Measurements from ENCODE around the gene NCAPD2.
"Not testable (repeated sequence)": the region's sequence is repeated elsewhere in the genome, so short reads cannot be mapped to it uniquely, and the experiment has no call there.

Gene NCAPD2

DNA sequence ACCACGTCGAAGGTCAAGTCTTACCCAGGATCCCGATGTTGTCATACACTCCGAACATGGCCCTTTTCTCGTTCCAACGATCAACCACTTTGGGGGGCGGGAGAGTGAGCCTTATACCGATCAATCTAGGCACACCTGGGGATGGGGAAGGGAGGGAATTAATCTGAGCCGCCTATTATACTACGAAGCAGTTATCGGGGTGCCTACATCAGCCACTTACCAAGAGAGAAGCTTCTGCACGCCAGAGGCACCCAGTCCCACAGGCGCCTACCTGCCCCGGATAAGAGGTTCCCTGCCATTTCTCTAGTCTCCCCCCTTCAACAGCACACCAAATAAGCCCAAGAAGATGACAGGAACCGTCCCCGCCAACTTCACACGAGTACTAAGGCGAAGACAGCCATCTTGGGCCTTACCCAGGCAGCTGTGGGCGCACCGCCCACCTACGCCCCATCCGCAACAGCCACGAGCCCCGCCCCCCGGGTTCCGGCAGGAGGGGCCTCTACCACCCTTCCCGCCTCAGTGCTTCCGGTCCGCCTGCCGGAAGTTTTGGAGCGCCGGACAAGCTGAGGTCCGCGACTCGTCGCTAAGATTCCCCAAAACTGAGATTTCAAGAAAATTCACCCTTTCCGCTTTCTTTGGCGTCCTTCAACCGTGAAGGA, 935 bp upstream of the NCAPD2 start, which contains the start of gene MRPL51:
MRPL51 (minus strand) TSS at position 425 of the 659 bp plus-strand sequence; CDS start at position 299, 126 bp downstream.
- ChIA-PET POLR2A (interaction anchor here (0.6 to 1.5 kb wide), 10 partner anchors 8 to 266 kb away, joined by 3 to 15 read pairs (median 4); partner anchors contain the start of genes GAPDH, VAMP1 and ZNF384), CTCF (interaction anchor here (0.7 to 2.3 kb wide), 8 partner anchors 19 to 69 kb away, joined by 3 to 10 read pairs (median 3); partner anchors contain the start of gene VAMP1)
- H3K27ac ChIP-seq (ENCODE audit: insufficient read depth in 1 of 2, low read depth in 1 of 2, low read length in 2 of 2, poor library complexity in 1 of 2, severe bottlenecking in 2 of 2): peak within 1 kb of the TSS; percentile 93 to 94

DNA sequence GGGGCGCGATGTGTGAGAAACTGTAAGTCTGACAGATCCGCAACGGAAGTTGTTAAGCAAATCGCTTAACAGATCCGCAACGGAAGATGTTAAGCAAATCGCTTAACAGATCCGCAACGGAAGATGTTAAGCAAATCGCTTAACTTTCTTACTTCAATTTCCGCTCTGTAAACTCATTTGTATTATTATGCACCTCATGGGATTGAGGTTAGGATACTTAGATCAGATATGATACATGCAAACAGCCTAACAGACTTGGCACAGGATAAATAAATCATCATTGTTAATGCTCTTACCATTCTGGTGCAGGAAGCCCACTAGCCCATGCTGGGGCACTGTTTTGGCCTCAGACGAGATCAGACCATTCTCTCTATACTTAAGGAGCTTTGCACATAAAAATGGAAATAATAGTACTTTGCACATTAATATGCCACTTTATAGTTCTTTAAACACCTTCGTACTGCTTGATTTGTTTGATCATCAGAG, 399 bp downstream of the NCAPD2 start:
- ChIA-PET POLR2A (interaction anchor here (0.9 kb wide), 1 partner anchor 36 kb away, joined by 3 read pairs; no protein-coding TSS in a partner anchor), CTCF (interaction anchor here (1.3 to 1.7 kb wide), 2 partner anchors 29 to 44 kb away, joined by 5 to 9 read pairs; no protein-coding TSS in a partner anchor)
- DNase-seq: no peak
- Histone ChIP-seq H3K27me3 (replicated peaks in 2 of 5; ENCODE audit: control insufficient read depth in 4 of 5, insufficient read depth in 5 of 5, low read length in 4 of 5) (no peaks in the 10 kb centered on the region), H3K36me3 (ENCODE audit: control insufficient read depth in 4 of 4, insufficient read depth in 4 of 4, low read length in 3 of 4) (peaks cover 3 to 30% (median 14%) of the 10 kb centered on the region in 4 experiments), H3K4me1 (ENCODE audit: control extremely low read depth in 1 of 4, control insufficient read depth in 4 of 4, insufficient read depth in 4 of 4, low read length in 3 of 4) (peaks cover 21 to 30% (median 26%) of the 10 kb centered on the region in 4 experiments), H3K27ac (ENCODE audit: insufficient read depth in 1 of 2, low read depth in 1 of 2, low read length in 2 of 2, poor library complexity in 1 of 2, severe bottlenecking in 2 of 2) (peak overlapping the region; percentile 21 to 79), H3K4me3 (ENCODE audit: control insufficient read depth in 1 of 7, extremely low read depth in 1 of 7, insufficient read depth in 4 of 7, low read depth in 2 of 7, low read length in 6 of 7) (peak overlapping the region; percentile 90 to 98 (median 95)), H3K9me3 (ENCODE audit: control extremely low read depth in 1 of 5, control insufficient read depth in 4 of 5, insufficient read depth in 2 of 5, low read depth in 1 of 5, low read length in 4 of 5) (no peaks in the 10 kb centered on the region)
- WGBS (ENCODE audit: insufficient coverage): 6% methylated on average over 8 of the region's 14 CpGs

More for the DNA sequence above, 935 bp upstream of the NCAPD2 start, which contains the start of gene MRPL51:
- no peaks in the 10 kb centered on the region for H3K27me3 ChIP-seq (replicated peaks in 2 of 5; ENCODE audit: control insufficient read depth in 4 of 5, insufficient read depth in 5 of 5, low read length in 4 of 5)
- 0% methylated on average over 31 of the region's 39 CpGs for WGBS (ENCODE audit: insufficient coverage)
- H3K4me1 ChIP-seq (ENCODE audit: control extremely low read depth in 1 of 4, control insufficient read depth in 4 of 4, insufficient read depth in 4 of 4, low read length in 3 of 4): peaks cover 21 to 30% (median 26%) of the 10 kb centered on the region in 4 experiments
- H3K36me3 ChIP-seq (ENCODE audit: control insufficient read depth in 4 of 4, insufficient read depth in 4 of 4, low read length in 3 of 4): peaks cover 3 to 20% (median 9%) of the 10 kb centered on the region in 4 experiments
- DNase-seq: peak; percentile 88 to 95 (median 93)
- H3K9me3 ChIP-seq (ENCODE audit: control extremely low read depth in 1 of 5, control insufficient read depth in 4 of 5, insufficient read depth in 2 of 5, low read depth in 1 of 5, low read length in 4 of 5): no peaks in the 10 kb centered on the region
- H3K4me3 ChIP-seq (ENCODE audit: control insufficient read depth in 1 of 7, extremely low read depth in 1 of 7, insufficient read depth in 4 of 7, low read depth in 2 of 7, low read length in 6 of 7): peak within 1 kb of the TSS; percentile 90 to 98 (median 95)

DNA sequence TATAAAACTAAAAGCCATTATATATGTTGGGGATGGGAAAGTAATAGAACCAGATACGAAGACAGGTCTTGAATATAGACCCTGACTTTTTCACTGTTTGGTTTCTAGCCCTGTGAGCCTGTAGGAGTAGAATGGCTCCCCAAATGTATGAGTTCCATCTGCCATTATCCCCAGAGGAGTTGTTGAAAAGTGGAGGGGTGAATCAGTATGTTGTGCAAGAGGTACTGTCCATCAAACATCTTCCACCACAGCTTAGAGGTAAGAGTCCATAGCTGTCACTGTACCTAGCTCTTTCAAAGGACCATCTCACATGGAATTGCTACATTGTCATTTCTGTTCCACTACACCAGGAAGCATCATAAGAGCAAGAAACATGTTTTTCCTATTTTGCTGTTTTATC, 1.1 kb downstream of the NCAPD2 start:
- peaks cover 3 to 36% (median 17%) of the 10 kb centered on the region in 4 experiments for H3K36me3 ChIP-seq (ENCODE audit: control insufficient read depth in 4 of 4, insufficient read depth in 4 of 4, low read length in 3 of 4)
- no peaks in the 10 kb centered on the region for H3K9me3 ChIP-seq (ENCODE audit: control extremely low read depth in 1 of 5, control insufficient read depth in 4 of 5, insufficient read depth in 2 of 5, low read depth in 1 of 5, low read length in 4 of 5)
- POLR2A ChIA-PET: interaction anchor here (0.5 to 0.9 kb wide), 2 partner anchors 35 to 118 kb away, joined by 3 to 5 read pairs; no protein-coding TSS in a partner anchor
- H3K4me1 ChIP-seq (ENCODE audit: control extremely low read depth in 1 of 4, control insufficient read depth in 4 of 4, insufficient read depth in 4 of 4, low read length in 3 of 4): peaks cover 21 to 30% (median 26%) of the 10 kb centered on the region in 4 experiments
- CTCF ChIA-PET: interaction anchor here (0.9 to 1.7 kb wide), 5 partner anchors 11 to 51 kb away, joined by 3 to 9 read pairs (median 5); no protein-coding TSS in a partner anchor
- H3K27ac ChIP-seq (ENCODE audit: insufficient read depth in 1 of 2, low read depth in 1 of 2, low read length in 2 of 2, poor library complexity in 1 of 2, severe bottlenecking in 2 of 2): peak overlapping the region in 1 of 2 experiments; percentile 79
- H3K27me3 ChIP-seq (replicated peaks in 2 of 5; ENCODE audit: control insufficient read depth in 4 of 5, insufficient read depth in 5 of 5, low read length in 4 of 5): no peaks in the 10 kb centered on the region
- H3K4me3 ChIP-seq (ENCODE audit: control insufficient read depth in 1 of 7, extremely low read depth in 1 of 7, insufficient read depth in 4 of 7, low read depth in 2 of 7, low read length in 6 of 7): peak overlapping the region in 6 of 7 experiments; percentile 90 to 98 (median 95)
- DNase-seq: peak in 1 of 3 donors; percentile 0
- WGBS (ENCODE audit: insufficient coverage): no CpG with 5 or more reads among the region's 1 CpG

DNA sequence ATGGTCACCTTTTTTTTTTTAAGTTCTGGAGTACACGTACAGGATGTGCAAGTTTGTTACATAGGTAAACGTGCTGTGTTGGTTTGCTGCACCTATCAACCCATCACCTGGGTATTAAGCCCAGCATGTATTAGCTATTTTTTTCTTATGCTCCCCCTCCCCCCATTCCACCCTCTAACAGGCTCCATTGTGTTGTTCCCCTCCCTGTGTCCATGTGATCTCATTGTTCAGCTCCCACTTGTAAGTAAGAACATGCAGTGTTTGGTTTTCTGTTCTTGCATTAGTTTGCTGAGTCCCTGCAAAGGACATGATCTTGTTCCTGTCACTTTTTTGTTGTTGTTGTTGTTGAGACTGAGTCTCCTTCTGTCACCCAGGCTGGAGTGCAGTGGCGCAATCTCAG, 3.4 kb downstream of the NCAPD2 start:
- POLR2A ChIA-PET; H3K27me3 ChIP-seq (replicated peaks in 2 of 5; ENCODE audit: control insufficient read depth in 4 of 5, insufficient read depth in 5 of 5, low read length in 4 of 5); H3K27ac ChIP-seq (ENCODE audit: insufficient read depth in 1 of 2, low read depth in 1 of 2, low read length in 2 of 2, poor library complexity in 1 of 2, severe bottlenecking in 2 of 2); H3K4me3 ChIP-seq (ENCODE audit: control insufficient read depth in 1 of 7, extremely low read depth in 1 of 7, insufficient read depth in 4 of 7, low read depth in 2 of 7, low read length in 6 of 7); DNase-seq; H3K9me3 ChIP-seq (ENCODE audit: control extremely low read depth in 1 of 5, control insufficient read depth in 4 of 5, insufficient read depth in 2 of 5, low read depth in 1 of 5, low read length in 4 of 5): not testable (repeated sequence)
- WGBS (ENCODE audit: insufficient coverage): 95% methylated on average over 3 of the region's 3 CpGs
- Histone ChIP-seq H3K36me3 (ENCODE audit: control insufficient read depth in 4 of 4, insufficient read depth in 4 of 4, low read length in 3 of 4) (peaks cover 3 to 44% (median 21%) of the 10 kb centered on the region in 4 experiments), H3K4me1 (ENCODE audit: control extremely low read depth in 1 of 4, control insufficient read depth in 4 of 4, insufficient read depth in 4 of 4, low read length in 3 of 4) (peaks cover 18 to 25% (median 21%) of the 10 kb centered on the region in 4 experiments)
- CTCF ChIA-PET: interaction anchor here (0.6 to 2.0 kb wide), 6 partner anchors 9 to 134 kb away, joined by 3 to 4 read pairs (median 3); no protein-coding TSS in a partner anchor

DNA sequence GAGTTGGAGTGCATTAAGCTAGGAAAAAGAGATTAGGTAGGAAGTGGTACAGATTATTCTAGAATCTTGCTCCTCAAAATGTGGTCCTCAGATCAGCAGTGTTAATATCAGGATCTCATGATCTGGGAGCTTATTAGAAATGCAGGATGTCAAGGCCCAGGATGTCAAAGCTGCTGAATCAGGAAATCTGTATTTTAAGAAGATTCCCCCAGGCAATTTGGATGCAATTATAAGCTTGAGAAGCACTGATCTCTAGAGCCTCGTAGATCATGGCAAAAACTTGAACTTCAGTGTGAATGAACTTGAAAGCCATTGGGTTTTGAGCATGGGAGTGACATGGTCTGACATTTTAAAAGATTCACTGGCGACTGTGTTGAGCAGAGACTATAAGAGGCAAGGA, 6.6 kb downstream of the NCAPD2 start:
- no peak overlapping the region for H3K27ac ChIP-seq (ENCODE audit: insufficient read depth in 1 of 2, low read depth in 1 of 2, low read length in 2 of 2, poor library complexity in 1 of 2, severe bottlenecking in 2 of 2)
- H3K27me3 ChIP-seq (replicated peaks in 2 of 5; ENCODE audit: control insufficient read depth in 4 of 5, insufficient read depth in 5 of 5, low read length in 4 of 5): no peaks in the 10 kb centered on the region
- CTCF ChIA-PET: interaction anchor here (1.0 to 2.8 kb wide), 5 partner anchors 27 to 76 kb away, joined by 3 to 9 read pairs (median 4); no protein-coding TSS in a partner anchor
- POLR2A ChIA-PET: no interaction called here
- H3K4me1 ChIP-seq (ENCODE audit: control extremely low read depth in 1 of 4, control insufficient read depth in 4 of 4, insufficient read depth in 4 of 4, low read length in 3 of 4): peaks cover 0 to 4% (median 3%) of the 10 kb centered on the region in 4 experiments
- no peaks in the 10 kb centered on the region for H3K9me3 ChIP-seq (ENCODE audit: control extremely low read depth in 1 of 5, control insufficient read depth in 4 of 5, insufficient read depth in 2 of 5, low read depth in 1 of 5, low read length in 4 of 5)
- no peak overlapping the region for H3K4me3 ChIP-seq (ENCODE audit: control insufficient read depth in 1 of 7, extremely low read depth in 1 of 7, insufficient read depth in 4 of 7, low read depth in 2 of 7, low read length in 6 of 7)
- no peak for DNase-seq
- 100% methylated on average over 1 of the region's 2 CpGs for WGBS (ENCODE audit: insufficient coverage)
- peaks cover 8 to 51% (median 26%) of the 10 kb centered on the region in 4 experiments for H3K36me3 ChIP-seq (ENCODE audit: control insufficient read depth in 4 of 4, insufficient read depth in 4 of 4, low read length in 3 of 4)

DNA sequence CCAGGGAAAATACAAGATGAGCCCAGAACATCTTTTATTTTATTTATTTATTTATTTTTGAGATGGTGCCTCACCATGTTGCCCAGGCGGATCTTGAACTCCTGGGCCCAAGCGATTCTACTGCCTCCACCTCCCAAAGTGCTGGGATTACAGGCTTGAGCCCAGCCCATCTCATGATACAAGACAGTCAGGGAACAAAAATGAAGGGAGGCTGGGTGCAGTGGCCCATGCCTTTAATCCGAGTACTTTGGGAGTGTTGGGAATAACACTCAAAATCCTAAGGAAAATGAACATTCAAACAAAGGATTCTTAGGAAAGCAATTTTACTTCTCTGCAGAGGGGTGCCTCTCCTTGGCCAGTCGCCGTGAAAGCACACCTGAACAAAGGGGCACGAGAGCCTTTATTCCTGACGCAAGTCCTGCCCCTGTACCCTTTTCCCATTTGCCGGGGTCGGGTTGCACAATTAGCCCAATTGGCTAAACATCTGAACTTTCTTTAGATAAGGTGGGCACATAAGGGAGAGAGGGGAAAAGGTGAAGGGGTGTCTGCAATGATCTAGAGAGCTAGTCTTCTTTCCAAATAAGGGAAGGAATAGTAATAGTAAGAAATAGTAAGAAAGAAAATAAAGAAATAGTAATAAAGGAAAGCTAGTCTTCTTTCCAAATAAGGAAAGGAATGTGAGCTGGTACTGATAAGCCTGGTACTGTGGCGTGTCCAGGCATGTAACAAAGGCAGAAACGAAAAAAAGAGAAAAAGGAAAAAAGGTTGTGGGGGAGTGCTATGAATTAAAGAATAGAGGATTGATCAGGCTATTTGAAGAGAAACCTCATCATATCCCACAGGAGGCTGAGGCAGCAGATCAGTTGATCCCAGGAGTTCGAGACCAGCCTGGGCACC, 13.4 kb downstream of the NCAPD2 start:
- peaks cover 18 to 52% (median 29%) of the 10 kb centered on the region in 4 experiments for H3K36me3 ChIP-seq (ENCODE audit: control insufficient read depth in 4 of 4, insufficient read depth in 4 of 4, low read length in 3 of 4)
- H3K27ac ChIP-seq (ENCODE audit: insufficient read depth in 1 of 2, low read depth in 1 of 2, low read length in 2 of 2, poor library complexity in 1 of 2, severe bottlenecking in 2 of 2): no peak overlapping the region
- no peaks in the 10 kb centered on the region for H3K4me1 ChIP-seq (ENCODE audit: control extremely low read depth in 1 of 4, control insufficient read depth in 4 of 4, insufficient read depth in 4 of 4, low read length in 3 of 4)
- ChIA-PET CTCF (interaction anchor here (0.7 to 2.2 kb wide), 3 partner anchors 10 to 16 kb away, joined by 3 to 6 read pairs (median 3); no protein-coding TSS in a partner anchor), POLR2A (no interaction called here)
- no peak for DNase-seq
- WGBS (ENCODE audit: insufficient coverage): 99% methylated on average over 10 of the region's 12 CpGs
- no peaks in the 10 kb centered on the region for H3K9me3 ChIP-seq (ENCODE audit: control extremely low read depth in 1 of 5, control insufficient read depth in 4 of 5, insufficient read depth in 2 of 5, low read depth in 1 of 5, low read length in 4 of 5)
- H3K27me3 ChIP-seq (replicated peaks in 2 of 5; ENCODE audit: control insufficient read depth in 4 of 5, insufficient read depth in 5 of 5, low read length in 4 of 5): no peaks in the 10 kb centered on the region
- H3K4me3 ChIP-seq (ENCODE audit: control insufficient read depth in 1 of 7, extremely low read depth in 1 of 7, insufficient read depth in 4 of 7, low read depth in 2 of 7, low read length in 6 of 7): no peak overlapping the region
